ENCODE results near the gene HADH. TPM values are rescaled to one million over a fixed set of nuclear protein-coding genes. Genes with fewer than 3 reads are reported as not detected.
"Not testable (repeated sequence)": the region's sequence is repeated elsewhere in the genome, so short reads cannot be mapped to it uniquely, and the experiment has no call there.

The HADH gene
- total RNA-seq, 2 donors from 2014 or later: 44.0 to 48.1 TPM

- DNase-seq (ENCODE audit: low spot score in 2 of 2): no peak
- Mint-ChIP-seq H3K27ac (no peak overlapping the region), H3K9me3 (peaks cover 0 to 4% of the 10 kb centered on the region in 2 donors), H3K36me3 (peaks cover 20 to 24% of the 10 kb centered on the region in 2 donors)
- no peak for ATAC-seq
Observed at GRCh38 chr4:108010167-108010566, 20.5 kb downstream of the HADH start.

GRCh38 chr4:108012382-108012781, 22.7 kb downstream of the HADH start:
- not testable (repeated sequence) for H3K9me3 Mint-ChIP-seq; H3K27ac Mint-ChIP-seq; ATAC-seq; DNase-seq (ENCODE audit: low spot score in 2 of 2)
- H3K36me3 Mint-ChIP-seq: peaks cover 20 to 24% of the 10 kb centered on the region in 2 donors

DNA sequence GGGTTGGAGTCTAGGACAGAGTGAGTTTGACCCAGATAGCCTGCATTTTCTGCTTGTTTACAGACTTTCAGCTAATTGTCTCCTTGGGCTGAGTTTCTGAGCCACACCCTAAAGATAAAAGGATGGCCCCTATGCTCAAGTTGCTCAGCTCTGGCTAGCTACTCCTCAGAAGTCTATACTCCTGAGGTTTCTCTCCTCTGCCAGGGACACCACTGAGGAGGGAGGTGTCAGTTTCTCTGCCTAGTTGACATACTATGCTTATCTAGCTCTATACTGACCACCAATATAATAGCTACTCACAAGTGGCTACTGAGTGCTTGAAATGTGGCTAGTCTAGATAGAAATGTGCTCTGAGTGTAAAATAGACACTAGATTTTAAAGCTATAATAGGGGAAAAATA, 23.6 kb downstream of the HADH start:
- peaks cover 20 to 24% of the 10 kb centered on the region in 2 donors for H3K36me3 Mint-ChIP-seq
- no peak for ATAC-seq
- H3K27ac Mint-ChIP-seq: no peak overlapping the region
- no peak for DNase-seq (ENCODE audit: low spot score in 2 of 2)
- peaks cover 0 to 4% of the 10 kb centered on the region in 2 donors for H3K9me3 Mint-ChIP-seq

GRCh38 chr4:108013955-108014354, 24.3 kb downstream of the HADH start:
- ATAC-seq (no peak), DNase-seq (ENCODE audit: low spot score in 2 of 2) (no peak)
- H3K27ac Mint-ChIP-seq: no peak overlapping the region
- peaks cover 0 to 4% of the 10 kb centered on the region in 2 donors for H3K9me3 Mint-ChIP-seq
- H3K36me3 Mint-ChIP-seq: peaks cover 20 to 24% of the 10 kb centered on the region in 2 donors

- Mint-ChIP-seq H3K9me3 (no peaks in the 10 kb centered on the region), H3K27ac (peak overlapping the region in 1 of 2 donors; percentile 90), H3K36me3 (peaks cover 7 to 8% of the 10 kb centered on the region in 2 donors)
- DNase-seq (ENCODE audit: low spot score in 2 of 2): peak; percentile 73 to 90
- ATAC-seq: peak; percentile 58 to 75
Observed at GRCh38 chr4:108018040-108018883, 28.6 kb downstream of the HADH start.

- Mint-ChIP-seq H3K36me3 (peaks cover 7 to 8% of the 10 kb centered on the region in 2 donors), H3K9me3 (no peaks in the 10 kb centered on the region), H3K27ac (peak overlapping the region in 1 of 2 donors; percentile 90)
- no peak for DNase-seq (ENCODE audit: low spot score in 2 of 2)
- no peak for ATAC-seq
Observed at GRCh38 chr4:108018884-108019187, 29.1 kb downstream of the HADH start.

DNA sequence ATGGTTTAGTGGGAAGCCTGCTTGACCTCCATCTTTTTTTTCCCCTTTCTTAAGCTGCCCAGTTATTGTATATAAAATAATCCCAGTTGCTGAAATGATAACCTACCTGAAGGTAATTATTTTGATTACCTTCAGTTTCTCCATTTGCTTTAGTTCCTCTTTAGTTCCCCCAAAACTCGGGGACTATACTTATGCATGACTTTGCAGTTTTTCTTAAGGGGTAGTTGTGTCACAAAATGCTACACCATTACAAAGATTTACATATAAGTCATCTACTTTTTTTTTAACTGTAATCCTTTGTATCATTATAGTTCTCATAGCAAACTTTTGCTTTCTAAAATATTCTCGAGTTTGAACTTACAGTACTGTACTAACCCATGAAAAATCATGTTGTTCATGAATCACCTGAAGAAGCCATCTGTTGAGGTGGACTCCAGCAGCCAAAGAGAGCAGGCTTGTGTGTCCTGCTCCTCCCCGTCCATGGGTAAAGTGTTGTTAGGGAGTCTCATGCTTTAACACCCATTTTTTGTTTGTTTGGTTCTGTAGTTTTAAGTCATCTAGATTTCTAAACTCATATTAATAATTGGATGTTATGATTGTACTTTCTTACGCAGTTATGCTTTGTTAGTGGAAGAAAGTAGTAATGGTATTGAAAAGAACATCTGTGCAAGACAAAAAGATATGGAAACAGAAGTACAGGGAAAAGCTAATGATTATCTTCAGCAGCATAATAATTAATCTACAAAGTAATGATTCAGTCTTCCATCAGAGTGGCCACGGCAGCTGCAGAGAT, 34.6 kb downstream of the HADH start:
- peaks cover 11 to 23% of the 10 kb centered on the region in 2 donors for H3K36me3 Mint-ChIP-seq
- ATAC-seq (no peak), DNase-seq (ENCODE audit: low spot score in 2 of 2) (no peak)
- no peak overlapping the region for H3K27ac Mint-ChIP-seq
- no peaks in the 10 kb centered on the region for H3K9me3 Mint-ChIP-seq

GRCh38 chr4:108024878-108025165, 35.1 kb downstream of the HADH start:
- DNase-seq (ENCODE audit: low spot score in 2 of 2): no peak
- Mint-ChIP-seq H3K9me3 (no peaks in the 10 kb centered on the region), H3K36me3 (peaks cover 6 to 19% of the 10 kb centered on the region in 2 donors), H3K27ac (no peak overlapping the region)
- ATAC-seq: no peak

DNA sequence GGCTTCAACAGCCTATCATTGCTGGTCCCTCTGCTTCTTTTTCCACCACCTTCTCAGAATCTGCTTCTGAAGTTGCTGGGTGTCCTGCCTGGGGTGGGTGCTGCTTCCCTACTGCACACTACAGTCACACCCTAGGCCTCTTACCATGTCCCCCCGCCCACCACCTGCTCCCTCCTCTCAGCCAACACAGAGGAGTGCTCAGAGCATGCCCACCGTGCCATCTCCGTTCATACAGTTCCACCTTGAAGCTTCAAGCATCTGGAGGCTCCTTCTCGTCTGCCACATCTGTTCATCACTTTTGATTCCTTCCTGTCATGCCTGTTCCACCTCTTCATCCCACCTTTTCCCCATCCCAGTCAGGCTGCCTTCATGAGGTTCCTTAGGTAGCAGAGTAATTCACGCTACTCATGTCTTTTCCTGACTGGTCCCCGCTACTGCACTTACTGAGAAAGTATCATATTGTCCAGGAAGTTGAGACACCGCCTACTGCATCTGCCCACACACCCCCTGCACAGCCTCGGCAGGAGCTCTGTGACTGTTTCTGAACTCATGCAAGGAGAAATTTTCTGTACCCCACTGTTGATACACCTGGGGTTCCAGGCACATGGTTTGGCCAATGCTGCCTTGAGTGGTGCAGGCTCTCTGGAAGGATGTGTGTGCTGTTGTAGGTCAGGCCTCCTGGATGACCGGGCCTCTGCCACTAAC, 39.5 kb downstream of the HADH start:
- peak overlapping the region; percentile 93 to 99 for H3K27ac Mint-ChIP-seq
- peaks cover 0 to 4% of the 10 kb centered on the region in 2 donors for H3K9me3 Mint-ChIP-seq
- H3K36me3 Mint-ChIP-seq: peaks cover 5 to 39% of the 10 kb centered on the region in 2 donors
- ATAC-seq: peak; percentile 27 to 30
- DNase-seq (ENCODE audit: low spot score in 2 of 2): no peak

GRCh38 chr4:108029731-108030130, 40.0 kb downstream of the HADH start:
- H3K36me3 Mint-ChIP-seq: peaks cover 9 to 42% of the 10 kb centered on the region in 2 donors
- H3K9me3 Mint-ChIP-seq: peaks cover 0 to 4% of the 10 kb centered on the region in 2 donors
- peak; percentile 7 to 57 for ATAC-seq
- no peak for DNase-seq (ENCODE audit: low spot score in 2 of 2)
- peak overlapping the region; percentile 93 to 99 for H3K27ac Mint-ChIP-seq

GRCh38 chr4:108030332-108030731, 40.6 kb downstream of the HADH start:
- Mint-ChIP-seq H3K36me3 (peaks cover 10 to 48% of the 10 kb centered on the region in 2 donors), H3K27ac (peak overlapping the region; percentile 93 to 99), H3K9me3 (peaks cover 0 to 4% of the 10 kb centered on the region in 2 donors)
- DNase-seq (ENCODE audit: low spot score in 2 of 2) (peak; percentile 66 to 75), ATAC-seq (peak; percentile 73 to 80)

- Mint-ChIP-seq H3K36me3 (peaks cover 9 to 46% of the 10 kb centered on the region in 2 donors), H3K9me3 (peaks cover 0 to 4% of the 10 kb centered on the region in 2 donors), H3K27ac (peak overlapping the region; percentile 93 to 99)
- peak; percentile 69 to 73 for ATAC-seq
- peak; percentile 62 to 67 for DNase-seq (ENCODE audit: low spot score in 2 of 2)
Observed at GRCh38 chr4:108031427-108032083, 41.9 kb downstream of the HADH start.

DNA sequence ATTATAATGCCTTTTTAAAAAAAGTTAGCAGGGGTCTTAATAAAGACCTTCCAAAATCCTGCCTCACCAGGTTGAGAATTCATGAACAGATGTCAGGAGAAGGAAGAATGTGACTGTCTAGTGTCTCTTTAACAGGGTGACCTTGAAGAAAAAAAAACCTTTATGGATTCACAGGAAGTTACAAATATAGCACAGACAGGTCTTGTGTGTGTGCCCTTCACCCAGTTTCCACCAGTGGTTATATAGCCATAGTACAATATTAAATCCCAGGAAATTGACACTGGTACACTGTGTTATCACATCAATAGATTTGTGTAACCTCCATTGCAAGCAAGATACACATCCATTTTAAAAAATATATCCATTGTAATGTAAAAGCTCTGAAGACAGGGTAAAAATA, 43.7 kb downstream of the HADH start:
- ATAC-seq (no peak), DNase-seq (ENCODE audit: low spot score in 2 of 2) (no peak)
- Mint-ChIP-seq H3K9me3 (peaks cover 0 to 8% of the 10 kb centered on the region in 2 donors), H3K36me3 (peaks cover 6 to 52% of the 10 kb centered on the region in 2 donors), H3K27ac (no peak overlapping the region)

GRCh38 chr4:108034565-108034964, 44.9 kb downstream of the HADH start:
- Mint-ChIP-seq H3K27ac (peak overlapping the region in 1 of 2 donors; percentile 6), H3K36me3 (peaks cover 6 to 47% of the 10 kb centered on the region in 2 donors), H3K9me3 (peaks cover 0 to 8% of the 10 kb centered on the region in 2 donors)
- DNase-seq (ENCODE audit: low spot score in 2 of 2) (no peak), ATAC-seq (no peak)

GRCh38 chr4:108035691-108036090, 46.0 kb downstream of the HADH start:
- Mint-ChIP-seq H3K9me3 (peaks cover 0 to 8% of the 10 kb centered on the region in 2 donors), H3K27ac (peak overlapping the region; percentile 91 to 97), H3K36me3 (peaks cover 6 to 53% of the 10 kb centered on the region in 2 donors)
- no peak for ATAC-seq
- DNase-seq (ENCODE audit: low spot score in 2 of 2): no peak

GRCh38 chr4:108036213-108036612, 46.5 kb downstream of the HADH start:
- Mint-ChIP-seq H3K36me3 (peaks cover 6 to 48% of the 10 kb centered on the region in 2 donors), H3K9me3 (peaks cover 0 to 8% of the 10 kb centered on the region in 2 donors), H3K27ac (peak overlapping the region; percentile 91 to 97)
- ATAC-seq: peak; percentile 76 to 81
- peak; percentile 69 to 80 for DNase-seq (ENCODE audit: low spot score in 2 of 2)
